ENCODE data around the gene QARS1. TPM values are rescaled to one million over a fixed set of nuclear protein-coding genes. Genes with fewer than 3 reads are reported as not detected.
A peak's percentile ranks its signal among the peaks of the same experiment; 100 is the strongest.

The QARS1 gene
- total and polyA plus RNA-seq, 2 of the 13 experiments (the other 11 are each of a cell fraction or from before 2014, with no cell fraction given) = 307 to 327 TPM

DNA sequence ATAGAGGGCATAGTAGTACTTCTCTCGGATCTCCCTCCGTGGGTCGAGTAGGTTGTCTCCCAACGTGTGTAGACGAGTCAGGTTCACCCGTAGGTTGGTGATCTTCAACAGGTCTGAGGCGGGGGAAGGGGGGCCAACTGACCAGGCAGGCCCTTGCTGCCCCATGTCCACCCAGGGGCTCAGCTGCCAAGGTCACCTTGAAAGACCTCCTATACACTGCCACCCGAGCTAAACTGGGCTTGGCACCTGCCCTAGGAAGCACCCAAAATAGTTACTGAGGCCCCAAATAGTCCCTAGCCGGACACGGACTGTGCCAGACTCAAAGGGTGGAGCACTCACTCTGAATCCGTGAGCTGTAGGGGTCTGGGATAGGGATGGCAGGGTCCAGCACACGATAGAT lies 26.5 kb upstream of the QARS1 start:
- Histone ChIP-seq H3K4me3 (replicated peaks in 1 of 3; ENCODE audit: insufficient read depth in 1 of 3, low read depth in 2 of 3, low read length in 3 of 3) (no peak overlapping the region), H3K4me1 (ENCODE audit: insufficient read depth, low read length) (peaks cover 34% of the 10 kb centered on the region), H2AFZ (ENCODE audit: low read length) (no peak overlapping the region), H3K4me2 (ENCODE audit: low read depth, low read length) (peak overlapping the region; percentile 97), H3K27ac (ENCODE audit: extremely low read length, insufficient read depth, low read length) (no peak overlapping the region), H3K79me2 (ENCODE audit: insufficient read depth, low read length) (peaks cover 15% of the 10 kb centered on the region), H3K27me3 (ENCODE audit: control insufficient read depth in 1 of 2, insufficient read depth in 2 of 2, low read length in 2 of 2) (no peaks in the 10 kb centered on the region), H3K9ac (ENCODE audit: insufficient read depth, low read depth, low read length) (no peak overlapping the region), H3K36me3 (replicated peaks in 1 of 2; ENCODE audit: control insufficient read depth in 1 of 2, insufficient read depth in 2 of 2, low read length in 2 of 2) (peaks cover 5 to 15% of the 10 kb centered on the region in 2 experiments; a peak in 2 of 5 replicates), H4K20me1 (ENCODE audit: insufficient read depth, low read length) (no peaks in the 10 kb centered on the region), H3K9me3 (ENCODE audit: low read length) (no peaks in the 10 kb centered on the region)
- ATAC-seq (no peak), DNase-seq (ENCODE audit: low spot score) (no peak), FAIRE-seq (no peak)
- TF ChIP-seq SAFB2 (CRISPR knock-in tag; IDR thresholded peaks at IDR 0.05; ENCODE audit: borderline replicate concordance, low read depth) (no peak), MED8 (CRISPR knock-in tag; IDR thresholded peaks at IDR 0.05; ENCODE audit: insufficient replicate concordance) (no peak), ZNF34 (CRISPR knock-in tag; IDR thresholded peaks at IDR 0.05; ENCODE audit: borderline replicate concordance) (no peak)
- TF ChIP-seq, protein P1, sequence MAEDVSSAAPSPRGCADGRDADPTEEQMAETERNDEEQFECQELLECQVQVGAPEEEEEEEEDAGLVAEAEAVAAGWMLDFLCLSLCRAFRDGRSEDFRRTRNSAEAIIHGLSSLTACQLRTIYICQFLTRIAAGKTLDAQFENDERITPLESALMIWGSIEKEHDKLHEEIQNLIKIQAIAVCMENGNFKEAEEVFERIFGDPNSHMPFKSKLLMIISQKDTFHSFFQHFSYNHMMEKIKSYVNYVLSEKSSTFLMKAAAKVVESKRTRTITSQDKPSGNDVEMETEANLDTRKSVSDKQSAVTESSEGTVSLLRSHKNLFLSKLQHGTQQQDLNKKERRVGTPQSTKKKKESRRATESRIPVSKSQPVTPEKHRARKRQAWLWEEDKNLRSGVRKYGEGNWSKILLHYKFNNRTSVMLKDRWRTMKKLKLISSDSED (CRISPR knock-in tag; IDR thresholded peaks at IDR 0.05) = no peak
- POLR2A ChIA-PET = interaction anchor here (2.9 to 8.5 kb wide), 3 partner anchors 10 to 209 kb away, joined by 12 to 110 read pairs (median 70); partner anchors contain the start of genes QRICH1, USP19 and USP4
- CTCF ChIA-PET (ENCODE audit: low intra/inter-chr PET ratio, low total read pairs) = no interaction called here
- intact Hi-C loops (cut with micrococcal nuclease; ENCODE audit: unreplicated experiment) (loop anchor here (5.0 kb wide), 1 partner anchor 39 kb away; the partner anchor contains the start of gene QRICH1), in situ Hi-C loops (cut with HindIII; ENCODE audit: extremely low pct_ligation_motif_present, low pct_unique_long_range_greater_than_20kb) (no loop called here)
- BruUV-seq (replicated peaks) = no TSS peak
- 100% methylated on average over 7 of the region's 12 CpGs for WGBS (ENCODE audit: low lambda C conversion rate)

DNA sequence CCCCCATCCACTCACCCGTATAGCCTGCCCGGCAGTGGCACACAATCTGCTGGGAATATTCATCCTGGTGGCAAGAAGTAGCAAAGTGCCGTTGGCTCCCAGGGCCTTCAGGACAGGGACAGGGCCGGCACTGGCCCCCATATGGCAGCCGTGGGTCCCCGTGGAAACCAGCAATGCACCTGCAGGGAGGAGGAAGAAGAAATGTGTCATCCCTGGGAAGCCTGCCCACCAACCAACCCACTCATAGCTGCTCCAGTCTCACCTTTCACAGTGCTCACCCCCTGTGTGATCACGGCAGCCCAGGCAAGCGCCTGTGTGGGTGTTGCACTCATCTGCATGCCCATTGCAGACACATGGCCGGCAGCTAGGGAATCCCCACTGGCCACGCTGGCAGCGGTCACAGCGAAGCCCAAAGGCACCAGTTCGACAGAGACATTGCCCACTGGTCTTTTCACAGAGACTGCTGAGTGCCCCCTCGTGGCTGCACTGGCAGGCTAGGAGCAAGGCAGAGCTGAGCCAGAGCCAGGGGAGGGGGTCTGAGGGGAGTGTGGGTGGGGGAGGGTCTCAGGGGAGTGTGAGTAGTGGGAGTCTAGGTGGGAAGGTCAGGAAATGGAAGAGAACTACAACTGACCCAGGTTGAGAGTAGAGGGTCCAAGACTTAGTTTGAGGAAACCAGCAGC lies 20.6 kb upstream of the QARS1 start:
- H2AFZ ChIP-seq (ENCODE audit: low read length) = no peak overlapping the region
- DNase-seq (ENCODE audit: low spot score) (no peak), ATAC-seq (no peak), FAIRE-seq (no peak)
- no peaks in the 10 kb centered on the region for H3K9me3 ChIP-seq (ENCODE audit: low read length)
- H4K20me1 ChIP-seq (ENCODE audit: insufficient read depth, low read length) = no peaks in the 10 kb centered on the region
- no TSS peak for BruUV-seq (replicated peaks)
- H3K27ac ChIP-seq (ENCODE audit: extremely low read length, insufficient read depth, low read length) = no peak overlapping the region
- peaks cover 1% of the 10 kb centered on the region for H3K79me2 ChIP-seq (ENCODE audit: insufficient read depth, low read length)
- H3K4me3 ChIP-seq (replicated peaks in 1 of 3; ENCODE audit: insufficient read depth in 1 of 3, low read depth in 2 of 3, low read length in 3 of 3) = no peak overlapping the region
- H3K9ac ChIP-seq (ENCODE audit: insufficient read depth, low read depth, low read length) = no peak overlapping the region
- CTCF ChIA-PET (ENCODE audit: low intra/inter-chr PET ratio, low total read pairs) = no interaction called here
- 94% methylated on average over 10 of the region's 14 CpGs for WGBS (ENCODE audit: low lambda C conversion rate)
- H3K4me2 ChIP-seq (ENCODE audit: low read depth, low read length) = no peak overlapping the region
- intact Hi-C loops (cut with micrococcal nuclease; ENCODE audit: unreplicated experiment) = no loop called here
- in situ Hi-C loops (cut with HindIII; ENCODE audit: extremely low pct_ligation_motif_present, low pct_unique_long_range_greater_than_20kb) = no loop called here
- H3K27me3 ChIP-seq (ENCODE audit: control insufficient read depth in 1 of 2, insufficient read depth in 2 of 2, low read length in 2 of 2) = no peaks in the 10 kb centered on the region; a peak in 1 of 5 replicates
- peaks cover 6% of the 10 kb centered on the region for H3K4me1 ChIP-seq (ENCODE audit: insufficient read depth, low read length)
- POLR2A ChIA-PET = interaction anchor here (2.0 kb wide), 1 partner anchor 8 kb away, joined by 11 read pairs; the partner anchor contains the start of gene LAMB2
- H3K36me3 ChIP-seq (replicated peaks in 1 of 2; ENCODE audit: control insufficient read depth in 1 of 2, insufficient read depth in 2 of 2, low read length in 2 of 2) = peaks cover 17 to 37% of the 10 kb centered on the region in 2 experiments; a peak in 4 of 5 replicates
- no peak for TF ChIP-seq HCFC1 (IDR thresholded peaks at IDR 0.05; ENCODE audit: low read depth, low read length)
- TF ChIP-seq ZC3H13 (CRISPR knock-in tag; IDR thresholded peaks at IDR 0.05) = no peak
- TF ChIP-seq, protein P2, sequence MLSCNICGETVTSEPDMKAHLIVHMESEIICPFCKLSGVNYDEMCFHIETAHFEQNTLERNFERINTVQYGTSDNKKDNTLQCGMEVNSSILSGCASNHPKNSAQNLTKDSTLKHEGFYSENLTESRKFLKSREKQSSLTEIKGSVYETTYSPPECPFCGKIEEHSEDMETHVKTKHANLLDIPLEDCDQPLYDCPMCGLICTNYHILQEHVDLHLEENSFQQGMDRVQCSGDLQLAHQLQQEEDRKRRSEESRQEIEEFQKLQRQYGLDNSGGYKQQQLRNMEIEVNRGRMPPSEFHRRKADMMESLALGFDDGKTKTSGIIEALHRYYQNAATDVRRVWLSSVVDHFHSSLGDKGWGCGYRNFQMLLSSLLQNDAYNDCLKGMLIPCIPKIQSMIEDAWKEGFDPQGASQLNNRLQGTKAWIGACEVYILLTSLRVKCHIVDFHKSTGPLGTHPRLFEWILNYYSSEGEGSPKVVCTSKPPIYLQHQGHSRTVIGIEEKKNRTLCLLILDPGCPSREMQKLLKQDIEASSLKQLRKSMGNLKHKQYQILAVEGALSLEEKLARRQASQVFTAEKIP (CRISPR knock-in tag; IDR thresholded peaks at IDR 0.05; ENCODE audit: borderline replicate concordance) = no peak
- TF ChIP-seq HIVEP1 (CRISPR knock-in tag; IDR thresholded peaks at IDR 0.05) = no peak
- TF ChIP-seq ZNF670 (CRISPR knock-in tag; IDR thresholded peaks at IDR 0.05; ENCODE audit: borderline replicate concordance) = no peak
- no peak for TF ChIP-seq AKAP8 (CRISPR knock-in tag; IDR thresholded peaks at IDR 0.05)
- TF ChIP-seq ZFAT (CRISPR knock-in tag; conservative IDR thresholded peaks at IDR 0.05) = no peak
- TF ChIP-seq, protein P3, sequence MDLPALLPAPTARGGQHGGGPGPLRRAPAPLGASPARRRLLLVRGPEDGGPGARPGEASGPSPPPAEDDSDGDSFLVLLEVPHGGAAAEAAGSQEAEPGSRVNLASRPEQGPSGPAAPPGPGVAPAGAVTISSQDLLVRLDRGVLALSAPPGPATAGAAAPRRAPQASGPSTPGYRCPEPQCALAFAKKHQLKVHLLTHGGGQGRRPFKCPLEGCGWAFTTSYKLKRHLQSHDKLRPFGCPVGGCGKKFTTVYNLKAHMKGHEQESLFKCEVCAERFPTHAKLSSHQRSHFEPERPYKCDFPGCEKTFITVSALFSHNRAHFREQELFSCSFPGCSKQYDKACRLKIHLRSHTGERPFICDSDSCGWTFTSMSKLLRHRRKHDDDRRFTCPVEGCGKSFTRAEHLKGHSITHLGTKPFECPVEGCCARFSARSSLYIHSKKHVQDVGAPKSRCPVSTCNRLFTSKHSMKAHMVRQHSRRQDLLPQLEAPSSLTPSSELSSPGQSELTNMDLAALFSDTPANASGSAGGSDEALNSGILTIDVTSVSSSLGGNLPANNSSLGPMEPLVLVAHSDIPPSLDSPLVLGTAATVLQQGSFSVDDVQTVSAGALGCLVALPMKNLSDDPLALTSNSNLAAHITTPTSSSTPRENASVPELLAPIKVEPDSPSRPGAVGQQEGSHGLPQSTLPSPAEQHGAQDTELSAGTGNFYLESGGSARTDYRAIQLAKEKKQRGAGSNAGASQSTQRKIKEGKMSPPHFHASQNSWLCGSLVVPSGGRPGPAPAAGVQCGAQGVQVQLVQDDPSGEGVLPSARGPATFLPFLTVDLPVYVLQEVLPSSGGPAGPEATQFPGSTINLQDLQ (CRISPR knock-in tag; IDR thresholded peaks at IDR 0.05) = no peak
